GM06990 (cell line): ENCODE data around the gene CEND1.

Experiments
- DNase-seq: peaks from one replicate; pipeline ENCODE4 v3.0.0-alpha.2; 2011; ENCODE audit not compliant: insufficient read length; ENCODE audit errors: extremely low read depth
- H3K27me3 ChIP-seq: replicated peaks from 2 replicates; pipeline ENCODE4 v1.6.0; 2011; ENCODE audit warnings: low read length; ENCODE audit not compliant: control insufficient read depth, insufficient read depth
- H3K36me3 ChIP-seq: 2 replicates; pipeline ENCODE4 v1.5.1; 2011; ENCODE audit warnings: low read length; ENCODE audit not compliant: control insufficient read depth, insufficient read depth
- H3K4me3 ChIP-seq: replicated peaks from 2 replicates; pipeline ENCODE4 v1.5.1; 2011; ENCODE audit warnings: low read depth, mild to moderate bottlenecking, control low read depth, low read length
- CTCF ChIP-seq: IDR thresholded peaks from 2 replicates; pipeline ENCODE4 v1.5.1; 2011; ENCODE audit warnings: low read length, control low read depth, mild to moderate bottlenecking, inconsistent platforms; ENCODE audit not compliant: insufficient read depth, poor library complexity, severe bottlenecking

Gene CEND1

GRCh38 chr11:829176-829846, 39.4 kb upstream of the CEND1 start:
- no peak overlapping the region for H3K4me3 ChIP-seq
- H3K27me3 ChIP-seq, result peaks cover 1% of the 10 kb centered on the region
- DNase-seq, result no peak
- no peak for TF ChIP-seq CTCF
- H3K36me3 ChIP-seq, result 0 out of 2 replicates have a peak, but pooled peaks cover 2% of the 10 kb centered on the region

GRCh38 chr11:828506-829175, 38.8 kb upstream of the CEND1 start:
- Histone ChIP-seq H3K36me3 (0 out of 2 replicates have a peak, but pooled peaks cover 2% of the 10 kb centered on the region), H3K4me3 (no peak overlapping the region), H3K27me3 (peaks cover 1% of the 10 kb centered on the region)
- DNase-seq, result no peak
- no peak for TF ChIP-seq CTCF

GRCh38 chr11:827897-828192, 38.0 kb upstream of the CEND1 start, which contains the start of gene CRACR2B:
TSS of gene CRACR2B (plus strand) at chr11:827919. CDS start at chr11:828608, 689 bp downstream.
- Histone ChIP-seq H3K36me3 (0 out of 2 replicates have a peak, but pooled peaks cover 2% of the 10 kb centered on the region), H3K4me3 (peak within 1 kb of the TSS; percentile 67), H3K27me3 (peaks cover 1% of the 10 kb centered on the region; the same call in 1 of the 2 replicates)
- TF ChIP-seq CTCF, result no peak
- no peak for DNase-seq

- Histone ChIP-seq H3K36me3 (peaks cover 4% of the 10 kb centered on the region; the same call in 1 of the 2 replicates), H3K4me3 (peak overlapping the region; percentile 67), H3K27me3 (peaks cover 1% of the 10 kb centered on the region; the same call in 1 of the 2 replicates)
- no peak for TF ChIP-seq CTCF
- peak; percentile 82 for DNase-seq
Observed at GRCh38 chr11:827146-827896, 37.4 kb upstream of the CEND1 start.

GRCh38 chr11:826836-827145, 36.9 kb upstream of the CEND1 start:
- Histone ChIP-seq H3K4me3 (peak overlapping the region; percentile 67), H3K27me3 (peaks cover 1% of the 10 kb centered on the region; the same call in 1 of the 2 replicates), H3K36me3 (peaks cover 4% of the 10 kb centered on the region; the same call in 1 of the 2 replicates)
- DNase-seq, result no peak
- no peak for TF ChIP-seq CTCF
